RWPE1 (cell line): Measurements from ENCODE around the gene BAHCC1.

Experiments used
- CTCF ChIA-PET: fragments of 350-600 bp; sonication (Branson Sonifier 250); formaldehyde crosslinking; extraction: SDS; loops from one replicate; lab custom pipeline; 2021; lab: Yijun Ruan, JAX
- POLR2A ChIA-PET: fragments of 400-600 bp; formaldehyde crosslinking; extraction: SDS; loops from one replicate; lab custom pipeline; 2020; ENCODE audit warnings: antibody characterized with exemption; ENCODE audit not compliant: low non-redundant PET; lab: Yijun Ruan, JAX
- DNase-seq: peaks from one replicate; pipeline ENCODE4 v3.0.0; 2012; ENCODE audit warnings: low spot score
- H3K27ac ChIP-seq: fragments of 450-650 bp; 2 replicates; pipeline ENCODE4 v1.5.1; 2017
- CTCF ChIP-seq: fragments of 450-650 bp; conservative IDR thresholded peaks from 2 replicates; pipeline ENCODE4 v1.5.1; 2017; ENCODE audit warnings: low read depth, mild to moderate bottlenecking

Gene BAHCC1

GRCh38 chr17:81489998-81490992, 95.0 kb downstream of the BAHCC1 start:
- POLR2A ChIA-PET: no interaction called here
- H3K27ac ChIP-seq: peak overlapping the region; percentile 2

DNA sequence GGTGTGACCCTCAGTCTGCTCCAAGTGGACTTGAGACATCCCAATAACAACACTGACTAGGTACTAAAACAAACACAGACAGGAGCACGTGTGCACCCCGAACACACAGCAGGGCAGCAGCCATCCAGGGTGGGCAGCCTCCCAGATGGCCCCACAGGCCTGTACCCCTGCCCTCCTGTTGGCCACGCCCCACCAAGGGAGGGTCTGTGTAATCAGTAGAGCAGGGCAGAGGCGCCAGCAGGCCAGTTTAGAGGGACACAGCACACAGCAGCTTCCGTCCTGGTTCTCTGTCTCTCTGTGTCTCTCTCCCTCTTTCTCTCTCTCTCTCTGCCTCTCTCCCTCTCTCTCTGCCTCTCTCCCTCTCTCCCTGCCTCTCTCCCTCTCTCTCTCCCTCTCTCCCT, 95.9 kb downstream of the BAHCC1 start:
- CTCF ChIA-PET: no interaction called here
- POLR2A ChIA-PET: no interaction called here
- no peak for TF ChIP-seq CTCF
- peak overlapping the region; percentile 2; the same call in 1 of the 2 replicates for H3K27ac ChIP-seq
- DNase-seq: no peak

More at GRCh38 chr17:81489998-81490992, 95.0 kb downstream of the BAHCC1 start:
- CTCF ChIA-PET: no interaction called here
- DNase-seq: no peak
- TF ChIP-seq CTCF: no peak

- TF ChIP-seq CTCF: no peak
- CTCF ChIA-PET: no interaction called here
- POLR2A ChIA-PET: interaction anchor here (1.0 kb wide), 1 partner anchor 21 kb away, joined by 4 read pairs; the partner anchor contains the start of gene ACTG1
- no peak overlapping the region for H3K27ac ChIP-seq
- DNase-seq: no peak
These were observed 96.5 kb downstream of the BAHCC1 start for GRCh38 chr17:81491761-81492160.

GRCh38 chr17:81492202-81492601, 96.9 kb downstream of the BAHCC1 start:
- ChIA-PET POLR2A (interaction anchor here (1.0 kb wide), 1 partner anchor 20 kb away, joined by 4 read pairs; the partner anchor contains the start of gene ACTG1), CTCF (no interaction called here)
- DNase-seq: no peak
- TF ChIP-seq CTCF: no peak
- H3K27ac ChIP-seq: no peak overlapping the region

DNA sequence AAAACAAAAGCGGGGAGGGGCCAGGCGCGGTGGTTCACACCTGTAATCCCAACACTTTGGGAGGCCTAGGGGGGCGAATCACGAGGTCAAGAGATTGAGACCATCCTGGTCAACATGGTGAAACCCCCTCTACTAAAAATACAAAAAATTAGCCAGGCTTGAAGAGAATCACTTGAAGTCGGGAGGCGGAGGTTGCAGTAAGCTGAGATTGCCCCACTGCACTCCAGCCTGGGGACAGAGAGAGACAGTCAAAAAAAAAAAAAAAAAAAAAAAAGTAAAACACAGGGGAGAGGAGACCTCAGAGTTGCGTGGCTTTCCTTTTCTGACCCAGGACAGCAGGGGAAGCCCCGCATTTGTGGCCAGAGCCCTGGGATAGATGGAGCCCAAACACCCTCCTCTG, 97.4 kb downstream of the BAHCC1 start:
- ChIA-PET CTCF (no interaction called here), POLR2A (interaction anchor here (1.0 kb wide), 1 partner anchor 20 kb away, joined by 4 read pairs; the partner anchor contains the start of gene ACTG1)
- no peak for DNase-seq
- no peak for TF ChIP-seq CTCF
- H3K27ac ChIP-seq: no peak overlapping the region

GRCh38 chr17:81493198-81494038, 98.2 kb downstream of the BAHCC1 start:
- H3K27ac ChIP-seq: no peak overlapping the region
- POLR2A ChIA-PET: no interaction called here
- no peak for TF ChIP-seq CTCF
- CTCF ChIA-PET: no interaction called here
- no peak for DNase-seq
